Common myeloid progenitor, CD34-positive (primary cell): Measurements from ENCODE around the gene SRRT.

ENCODE experiments used
- CTCF ChIA-PET: fragments of 350-600 bp; sonication (Branson Sonifier 250); formaldehyde crosslinking; loops from one replicate; lab custom pipeline; 2021; ENCODE audit warnings: antibody characterized with exemption; lab: Charles Lee
- POLR2A ChIA-PET: fragments of 350-600 bp; sonication (Branson Sonifier 250); formaldehyde crosslinking; loops from one replicate; lab custom pipeline; 2021; ENCODE audit warnings: antibody characterized with exemption; lab: Charles Lee
- DNase-seq, 3 donors: peaks; one replicate each; pipeline versions ENCODE4 v3.0.0 to v3.0.0-alpha.2; 2013
- H3K27ac ChIP-seq, 2 experiments: 1 replicate in 1 of 2; 2 replicates in 1 of 2; pipeline ENCODE4 v1.7.0; 2013; ENCODE audit warnings: inconsistent platforms in 2 of 2, low read length in 2 of 2, mild to moderate bottlenecking in 2 of 2, low read depth in 1 of 2, moderate library complexity in 1 of 2; ENCODE audit not compliant: severe bottlenecking in 2 of 2, insufficient read depth in 1 of 2, poor library complexity in 1 of 2
- H3K27me3 ChIP-seq, 5 experiments: replicated peaks in 2 of 5; 1 replicate in 3 of 5; 2 replicates in 2 of 5; pipeline versions ENCODE4 v1.6.1 to v1.7.0; 2013; ENCODE audit warnings: low read length in 4 of 5, mild to moderate bottlenecking in 2 of 5, moderate library complexity in 2 of 5, inconsistent platforms in 1 of 5; ENCODE audit not compliant: insufficient read depth in 5 of 5, control insufficient read depth in 4 of 5
- H3K36me3 ChIP-seq, 4 experiments: 1 replicate in 2 of 4; 2 replicates in 2 of 4; pipeline versions ENCODE4 v1.6.1 to v1.7.0; 2013; ENCODE audit warnings: low read length in 3 of 4, control low read depth in 1 of 4, mild to moderate bottlenecking in 1 of 4; ENCODE audit not compliant: control insufficient read depth in 4 of 4, insufficient read depth in 4 of 4
- H3K4me1 ChIP-seq, 4 experiments: 1 replicate in 3 of 4; 2 replicates in 1 of 4; pipeline versions ENCODE4 v1.6.1 to v1.7.1; 2013; ENCODE audit warnings: low read length in 3 of 4, mild to moderate bottlenecking in 3 of 4, control low read depth in 1 of 4, inconsistent platforms in 1 of 4, moderate library complexity in 1 of 4; ENCODE audit not compliant: control insufficient read depth in 4 of 4, insufficient read depth in 4 of 4; ENCODE audit errors: control extremely low read depth in 1 of 4
- H3K4me3 ChIP-seq, 7 experiments: 1 replicate in 4 of 7; 2 replicates in 3 of 7; pipeline versions ENCODE4 v1.5.1 to v1.7.0; 2013; ENCODE audit warnings: mild to moderate bottlenecking in 7 of 7, low read length in 6 of 7, moderate library complexity in 6 of 7, inconsistent platforms in 2 of 7, low read depth in 2 of 7, control low read depth in 1 of 7; ENCODE audit not compliant: insufficient read depth in 4 of 7, control insufficient read depth in 1 of 7; ENCODE audit errors: extremely low read depth in 1 of 7
- H3K9me3 ChIP-seq, 5 experiments: 1 replicate in 4 of 5; 2 replicates in 1 of 5; pipeline versions ENCODE4 v1.6.1 to v1.7.1; 2013; ENCODE audit warnings: low read length in 4 of 5, mild to moderate bottlenecking in 2 of 5, inconsistent platforms in 1 of 5, low read depth in 1 of 5, moderate library complexity in 1 of 5; ENCODE audit not compliant: control insufficient read depth in 4 of 5, insufficient read depth in 2 of 5; ENCODE audit errors: control extremely low read depth in 1 of 5
- WGBS: methylation state at CpG from one replicate; pipeline ENCODE4 v1.1.5; 2013; ENCODE audit not compliant: insufficient coverage; 5-methylcytosine and 5-hydroxymethylcytosine counted together

The SRRT gene

GRCh38 chr7:100893910-100894721, 19.2 kb downstream of the SRRT start:
- POLR2A ChIA-PET: interaction anchor here (0.6 kb wide), 1 partner anchor 466 kb away, joined by 3 read pairs; the partner anchor contains the start of gene ZCWPW1
- WGBS: 52% methylated on average over 27 of the region's 40 CpGs

GRCh38 chr7:100894860-100895700, 20.2 kb downstream of the SRRT start:
- Histone ChIP-seq H3K4me3 (peak overlapping the region in 4 of 7 experiments; percentile 50 to 62 (median 54)), H3K27me3 (peaks cover 5 to 71% (median 21%) of the 10 kb centered on the region in 5 experiments)
- POLR2A ChIA-PET: interaction anchor here (0.6 kb wide), 1 partner anchor 467 kb away, joined by 3 read pairs; the partner anchor contains the start of gene ZCWPW1

More at GRCh38 chr7:100893910-100894721, 19.2 kb downstream of the SRRT start:
- Histone ChIP-seq H3K27ac (no peak overlapping the region), H3K9me3 (no peaks in the 10 kb centered on the region), H3K4me3 (no peak overlapping the region), H3K27me3 (peaks cover 5 to 67% (median 21%) of the 10 kb centered on the region in 5 experiments), H3K4me1 (peaks cover 0 to 45% (median 39%) of the 10 kb centered on the region in 4 experiments), H3K36me3 (no peaks in the 10 kb centered on the region)
- CTCF ChIA-PET: interaction anchor here (0.9 to 2.3 kb wide), 6 partner anchors 19 to 305 kb away, joined by 3 to 12 read pairs (median 4); partner anchors contain the start of gene SRRT
- no peak for DNase-seq

GRCh38 chr7:100895701-100895955, 20.7 kb downstream of the SRRT start, which contains the start of gene ACHE:
Gene ACHE, minus strand, starts transcription at chr7:100895888. Its CDS starts 1,656 bp downstream, at chr7:100894232.
- H3K36me3 ChIP-seq: no peaks in the 10 kb centered on the region
- no peaks in the 10 kb centered on the region for H3K9me3 ChIP-seq
- ChIA-PET CTCF (interaction anchor here (0.9 to 2.3 kb wide), 2 partner anchors 163 to 182 kb away, joined by 3 to 12 read pairs; no protein-coding TSS in a partner anchor), POLR2A (no interaction called here)
- 0% methylated on average over 19 of the region's 32 CpGs for WGBS
- peaks cover 0 to 32% (median 27%) of the 10 kb centered on the region in 4 experiments for H3K4me1 ChIP-seq
- no peak within 1 kb of the TSS for H3K27ac ChIP-seq
- DNase-seq: no peak
- peaks cover 5 to 71% (median 19%) of the 10 kb centered on the region in 5 experiments for H3K27me3 ChIP-seq
- peak within 1 kb of the TSS in 4 of 7 experiments; percentile 50 to 62 (median 54) for H3K4me3 ChIP-seq

More at GRCh38 chr7:100894860-100895700, 20.2 kb downstream of the SRRT start:
- peaks cover 0 to 37% (median 32%) of the 10 kb centered on the region in 4 experiments for H3K4me1 ChIP-seq
- WGBS: under 1% methylated on average over 72 of the region's 83 CpGs
- CTCF ChIA-PET: interaction anchor here (0.9 to 2.3 kb wide), 6 partner anchors 20 to 292 kb away, joined by 3 to 12 read pairs (median 4); partner anchors contain the start of gene SRRT
- H3K27ac ChIP-seq: no peak overlapping the region
- DNase-seq: peak in 2 of 3 donors; percentile 53 to 62
- no peaks in the 10 kb centered on the region for H3K36me3 ChIP-seq
- no peaks in the 10 kb centered on the region for H3K9me3 ChIP-seq

- peak in 2 of 3 donors; percentile 42 to 44 for DNase-seq
- 5% methylated on average over 43 of the region's 54 CpGs for WGBS
- Histone ChIP-seq H3K4me1 (peaks cover 0 to 27% (median 22%) of the 10 kb centered on the region in 4 experiments), H3K9me3 (no peaks in the 10 kb centered on the region), H3K4me3 (peak overlapping the region in 3 of 7 experiments; percentile 25 to 58 (median 43)), H3K27ac (no peak overlapping the region), H3K27me3 (peaks cover 5 to 67% (median 16%) of the 10 kb centered on the region in 5 experiments), H3K36me3 (no peaks in the 10 kb centered on the region)
- POLR2A ChIA-PET: no interaction called here
- CTCF ChIA-PET: interaction anchor here (0.9 to 2.3 kb wide), 2 partner anchors 163 to 181 kb away, joined by 3 to 12 read pairs; no protein-coding TSS in a partner anchor
Measured at GRCh38 chr7:100895956-100896731, 21.2 kb downstream of the SRRT start.

- Histone ChIP-seq H3K4me3 (peak overlapping the region in 3 of 7 experiments; percentile 22 to 52 (median 26)), H3K27ac (no peak overlapping the region), H3K27me3 (peaks cover 5 to 60% (median 16%) of the 10 kb centered on the region in 5 experiments), H3K9me3 (no peaks in the 10 kb centered on the region), H3K36me3 (no peaks in the 10 kb centered on the region), H3K4me1 (peaks cover 0 to 23% (median 19%) of the 10 kb centered on the region in 4 experiments)
- CTCF ChIA-PET: interaction anchor here (1.4 to 3.7 kb wide), 2 partner anchors 52 to 162 kb away, joined by 5 to 19 read pairs; partner anchors contain the start of gene MUC3A
- DNase-seq: peak; percentile 35 to 58 (median 53)
- POLR2A ChIA-PET: no interaction called here
- under 1% methylated on average over 54 of the region's 95 CpGs for WGBS
Measured at GRCh38 chr7:100896732-100897608, 22.1 kb downstream of the SRRT start.
